Smooth muscle cell of the brain vasculature (primary cell): ENCODE measurements around the gene CLDN19.
A peak's percentile ranks its signal among the peaks of the same experiment; 100 is the strongest.

Experiments
- DNase-seq: peaks from one replicate; pipeline ENCODE4 v3.0.0-alpha.2; 2012; ENCODE audit warnings: low read depth, low spot score

CLDN19 gene, protein sequence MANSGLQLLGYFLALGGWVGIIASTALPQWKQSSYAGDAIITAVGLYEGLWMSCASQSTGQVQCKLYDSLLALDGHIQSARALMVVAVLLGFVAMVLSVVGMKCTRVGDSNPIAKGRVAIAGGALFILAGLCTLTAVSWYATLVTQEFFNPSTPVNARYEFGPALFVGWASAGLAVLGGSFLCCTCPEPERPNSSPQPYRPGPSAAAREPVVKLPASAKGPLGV

GRCh38 chr1:42739753-42740700 is at the start of gene CLDN19:
Gene CLDN19 (minus strand): TSS chr1:42740236. CDS start chr1:42740063, 173 bp downstream.
- DNase-seq, result no peak

DNA sequence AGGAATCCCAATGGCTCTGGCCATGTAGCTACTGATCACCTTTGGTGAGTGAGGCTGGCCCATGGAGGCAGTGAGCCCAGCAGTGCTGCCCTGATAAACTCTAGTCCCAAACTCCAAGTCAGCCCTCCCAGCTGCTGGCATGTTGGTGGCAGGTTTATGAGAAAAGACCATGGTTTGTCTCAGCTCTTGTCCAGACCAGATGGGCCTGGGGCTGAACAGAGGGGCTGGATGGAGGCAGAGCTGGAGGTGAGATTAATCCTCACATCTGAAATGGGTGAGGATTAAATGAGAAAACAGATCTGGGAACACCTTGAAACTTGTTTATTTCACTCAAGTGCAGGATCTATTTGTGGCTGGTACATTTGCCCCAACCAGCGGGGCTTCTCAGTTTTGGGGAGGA is 48.0 kb upstream of the CLDN19 start:
- no peak for DNase-seq

GRCh38 chr1:42786097-42786496 is 46.1 kb upstream of the CLDN19 start:
- no peak for DNase-seq

GRCh38 chr1:42784946-42785693 is 45.1 kb upstream of the CLDN19 start, which contains the start of gene TMEM269:
Gene TMEM269 (plus strand): TSS chr1:42784991. CDS start chr1:42789894, 4,903 bp downstream.
- DNase-seq, result no peak

DNA sequence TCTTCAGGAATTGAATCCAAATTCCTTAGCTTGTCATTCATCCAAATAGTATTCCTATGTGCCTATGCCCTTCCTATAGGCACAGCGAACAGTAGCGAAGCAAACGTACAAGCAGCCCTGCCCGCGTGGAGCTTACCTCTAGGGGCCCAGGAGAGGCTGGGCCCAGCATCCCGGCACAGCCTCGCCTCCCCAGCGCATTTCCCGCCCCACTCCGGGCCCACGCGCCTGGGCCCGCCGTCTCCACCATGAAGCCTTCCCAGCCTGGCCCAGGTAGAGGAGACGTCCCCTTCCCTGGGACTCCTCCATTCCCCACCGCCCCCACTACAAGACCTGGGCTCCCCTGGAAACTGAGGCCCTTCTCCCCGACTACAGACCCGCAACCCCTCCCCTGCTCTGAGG is 44.5 kb upstream of the CLDN19 start:
- no peak for DNase-seq

DNA sequence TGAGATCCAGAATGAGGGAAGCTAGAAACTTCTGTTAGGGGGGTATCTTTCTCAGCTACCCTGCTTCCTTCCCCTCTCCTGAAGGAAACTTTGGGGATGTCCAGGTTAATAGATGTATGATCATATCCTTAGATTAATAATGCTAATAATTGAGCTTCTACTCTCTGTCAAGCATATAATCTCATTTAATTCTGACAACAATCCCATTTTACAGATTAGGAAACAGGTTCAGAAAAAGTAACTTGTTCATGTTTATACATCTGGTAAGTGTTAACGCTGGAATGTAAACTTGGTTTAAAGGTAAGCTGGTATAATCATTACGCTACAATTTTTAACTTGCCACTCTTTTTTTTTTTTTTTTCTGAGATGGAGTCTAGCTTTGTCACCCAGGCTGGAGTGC is 43.1 kb upstream of the CLDN19 start:
- no peak for DNase-seq

DNA sequence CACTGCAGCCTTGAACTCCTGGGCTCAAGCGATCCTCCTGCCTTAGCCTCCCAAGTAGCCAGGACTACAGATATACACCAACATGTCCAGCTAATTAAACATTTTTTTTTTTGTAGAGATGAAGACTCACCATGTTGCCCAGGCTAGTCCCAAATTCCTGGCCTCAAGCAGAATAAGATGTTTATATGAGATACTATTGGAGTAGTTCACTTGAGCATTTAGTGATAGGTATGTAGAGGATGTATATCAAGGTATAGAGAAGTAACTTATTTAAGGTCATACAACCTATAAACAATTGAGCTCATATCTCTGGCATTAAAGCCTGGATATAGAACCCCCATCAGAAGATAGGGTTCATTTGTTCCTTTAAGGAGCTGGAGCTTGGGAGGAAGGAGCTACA is 40.1 kb upstream of the CLDN19 start:
- no peak for DNase-seq

- no peak for DNase-seq
Observed at GRCh38 chr1:42779725-42780124, 39.7 kb upstream of the CLDN19 start.

DNA sequence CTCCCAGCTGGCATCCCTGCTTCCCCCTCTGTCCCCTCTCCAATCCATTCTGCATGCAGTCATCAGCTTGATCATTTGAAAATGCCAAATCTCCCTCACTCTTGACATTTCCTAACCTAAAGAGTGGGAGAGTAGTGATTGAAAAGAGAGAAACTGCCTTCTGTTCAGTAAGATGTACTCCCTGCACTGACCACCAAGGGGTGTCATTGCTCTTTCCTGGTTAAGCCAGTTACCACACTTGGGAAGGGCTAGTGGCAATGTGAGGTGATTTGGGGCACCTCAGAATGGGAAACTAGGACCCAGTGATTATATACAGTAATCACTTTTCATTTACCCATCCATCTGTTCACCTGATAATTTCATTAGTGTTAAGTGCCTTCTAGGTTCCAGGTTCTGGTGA is 37.8 kb upstream of the CLDN19 start:
- DNase-seq, result no peak

- no peak for DNase-seq
Observed at GRCh38 chr1:42776502-42776901, 36.5 kb upstream of the CLDN19 start.

- DNase-seq, result no peak
Observed at GRCh38 chr1:42774928-42775526, 35.0 kb upstream of the CLDN19 start.

- DNase-seq, result no peak
Observed at GRCh38 chr1:42773420-42773819, 33.4 kb upstream of the CLDN19 start.

- no peak for DNase-seq
Observed at GRCh38 chr1:42769811-42770210, 29.8 kb upstream of the CLDN19 start.

DNA sequence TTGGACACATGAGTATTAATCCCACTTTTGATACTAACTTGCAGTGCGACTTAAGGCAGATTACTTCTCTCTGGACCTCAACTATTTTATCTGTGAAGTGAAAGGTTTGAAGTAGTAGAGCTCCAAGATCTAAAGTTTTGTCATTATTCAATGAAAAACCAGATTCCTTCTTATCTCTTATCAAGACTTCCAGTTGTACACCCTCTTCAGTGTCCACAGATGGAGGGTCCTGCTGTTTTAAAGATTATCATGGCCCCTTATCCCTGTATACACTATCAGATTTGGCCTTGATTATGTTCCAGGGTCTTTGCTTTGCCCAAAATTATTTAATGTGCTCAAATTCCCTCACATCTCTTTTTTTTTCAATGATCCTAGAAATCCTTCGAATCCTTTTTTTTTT is 28.1 kb upstream of the CLDN19 start:
- DNase-seq, result no peak

DNA sequence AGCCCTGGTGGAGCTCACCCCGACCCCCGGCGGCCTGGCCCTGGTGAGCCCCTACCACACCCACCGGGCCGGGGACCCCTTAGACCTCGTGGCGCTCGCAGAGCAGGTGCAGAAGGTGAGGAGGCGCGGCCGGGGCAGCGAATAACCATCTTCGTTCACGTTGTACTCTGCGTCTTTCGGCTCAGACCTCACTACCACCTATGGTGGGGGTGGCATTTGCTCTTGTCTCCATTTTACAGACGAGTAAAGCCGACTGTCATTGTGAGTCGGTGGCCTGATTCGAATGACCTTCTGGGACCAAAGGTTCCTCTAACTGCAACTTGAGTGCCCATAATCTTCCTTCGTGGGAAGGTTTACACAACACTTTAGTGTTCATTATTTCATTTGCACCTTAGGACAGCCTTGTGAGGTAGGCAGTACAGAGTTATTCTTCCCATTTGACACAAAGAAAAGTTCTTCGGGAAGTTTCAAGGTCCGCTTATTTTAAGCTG is 27.5 kb upstream of the CLDN19 start:
- no peak for DNase-seq

DNA sequence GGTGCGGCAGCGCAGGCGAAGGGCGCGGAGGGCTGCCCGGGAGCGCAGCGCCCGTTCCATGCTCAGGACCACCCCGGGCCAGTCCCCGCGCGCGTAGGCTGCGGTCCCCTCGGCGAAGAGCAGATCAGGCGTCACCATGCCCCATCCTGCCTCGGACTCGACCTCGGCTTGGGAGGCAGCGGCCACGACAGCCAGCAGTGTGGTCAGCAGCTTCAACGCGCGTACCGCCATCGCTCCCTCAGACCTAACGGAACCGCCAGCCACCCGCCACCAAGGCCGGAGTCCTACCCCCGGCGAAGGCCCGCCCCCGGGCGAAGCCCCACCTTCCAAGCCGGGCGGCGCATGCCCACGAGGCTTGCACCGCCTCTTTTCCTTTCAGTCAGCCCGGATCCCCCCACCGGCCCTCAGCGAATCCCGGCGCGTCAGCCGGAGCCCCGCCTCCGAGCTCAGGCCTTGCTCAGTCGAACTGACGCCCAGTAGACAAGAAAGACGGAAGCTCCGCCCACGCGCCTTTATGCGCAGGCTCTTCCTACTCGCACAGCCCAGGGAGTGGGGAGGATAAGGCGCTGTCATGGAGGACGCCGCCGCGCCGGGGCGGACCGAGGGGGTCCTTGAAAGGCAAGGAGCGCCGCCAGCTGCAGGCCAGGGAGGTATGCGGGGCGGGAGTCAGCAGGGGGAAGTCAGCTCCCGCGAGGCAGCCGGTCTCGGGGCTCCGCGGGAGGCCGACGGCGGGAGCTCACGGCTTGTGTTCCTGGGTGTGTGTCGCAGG is 26.9 kb upstream of the CLDN19 start, which contains the start of the genes C1orf50 and P3H1:
TSS of gene C1orf50 (plus strand) at position 509 of the 769 bp plus-strand sequence. CDS start at position 572, 63 bp downstream.
TSS of gene P3H1 (minus strand) at position 288 of the 769 bp plus-strand sequence. CDS start at position 231, 57 bp downstream.
- DNase-seq, result peak; percentile 99

DNA sequence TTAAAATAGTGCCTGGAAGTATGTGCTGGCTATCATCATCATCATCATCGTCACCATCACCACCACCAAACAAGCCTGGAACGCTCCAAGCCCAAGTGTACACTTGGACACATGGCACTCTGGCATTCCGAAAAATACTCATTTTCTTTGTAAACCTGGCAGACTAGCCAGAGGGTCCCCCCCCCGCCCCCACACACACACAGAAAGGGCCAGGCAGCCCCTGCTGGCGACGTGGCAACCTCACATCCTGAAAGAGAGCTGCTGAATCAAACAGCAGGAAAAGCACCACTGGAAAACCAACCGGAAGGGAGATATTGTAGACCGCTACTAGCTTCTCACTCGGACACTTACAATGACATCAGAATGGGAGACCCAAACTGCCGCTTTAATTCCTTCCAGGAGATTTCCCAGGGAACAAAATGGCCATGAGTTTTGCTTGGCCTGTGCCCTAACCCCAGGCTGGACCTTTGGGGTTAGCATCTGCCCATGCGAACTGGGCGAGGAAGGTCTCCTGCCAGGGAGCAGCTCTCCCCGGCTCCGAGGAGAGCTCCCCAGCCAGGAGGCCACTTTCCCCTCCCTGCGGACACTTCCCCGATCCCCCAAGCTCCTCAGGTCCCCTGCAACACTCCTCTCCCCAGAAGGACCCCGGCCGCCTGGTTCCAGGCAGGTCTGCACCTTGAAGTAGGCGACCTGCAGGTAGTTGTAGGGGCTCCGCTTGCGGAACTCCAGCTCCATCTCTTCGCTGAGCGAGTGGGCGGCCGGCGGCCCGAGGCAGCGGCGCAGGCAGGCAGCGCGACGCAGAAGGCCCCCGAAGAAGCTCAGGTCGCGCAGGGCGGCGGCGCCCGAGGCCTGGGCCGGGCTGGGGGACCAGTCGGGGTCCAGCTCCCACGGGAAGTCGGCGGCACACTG is 26.1 kb upstream of the CLDN19 start:
- no peak for DNase-seq

GRCh38 chr1:42765269-42765668 is 25.2 kb upstream of the CLDN19 start:
- DNase-seq, result no peak

- no peak for DNase-seq
Observed at GRCh38 chr1:42762269-42762668, 22.2 kb upstream of the CLDN19 start.
